HK-2 (cell line): ENCODE data around the gene CYB5B.
A peak's percentile ranks its signal among the peaks of the same experiment; 100 is the strongest.

Experiments used
- DNase-seq: peaks from one replicate; pipeline ENCODE4 v3.0.0-alpha.2; 2018; ENCODE audit not compliant: unreplicated experiment

Gene CYB5B

DNA sequence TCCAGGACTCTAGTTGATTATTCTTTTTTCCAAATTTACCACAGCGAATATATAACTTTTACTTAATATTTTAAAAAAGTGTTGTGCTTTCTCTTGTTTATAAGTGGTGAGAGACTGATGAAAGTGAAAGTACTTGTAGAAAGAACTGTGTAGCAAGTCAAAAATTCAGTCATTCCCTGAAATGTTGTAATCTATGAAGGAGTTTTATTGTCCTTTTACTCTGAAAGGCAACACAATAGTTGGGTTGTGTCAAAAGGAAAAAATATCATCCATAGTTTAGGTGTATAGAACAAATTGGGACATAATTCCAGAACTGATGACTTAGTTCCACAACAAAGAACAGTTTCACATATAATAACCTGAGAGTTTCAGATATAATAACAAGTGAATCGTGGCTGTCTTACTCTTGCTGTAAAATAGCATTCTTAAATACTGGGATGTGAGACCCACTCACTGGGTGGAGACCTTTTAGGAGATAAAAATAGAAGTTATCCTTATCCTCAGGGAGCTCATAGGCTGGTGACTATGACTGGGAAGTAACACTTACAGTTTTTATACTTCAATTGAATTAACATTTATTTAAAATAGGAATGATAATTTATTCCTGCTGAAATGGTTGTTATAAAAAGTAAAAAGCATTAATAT lies 20.6 kb downstream of the CYB5B start:
- DNase-seq: no peak

DNA sequence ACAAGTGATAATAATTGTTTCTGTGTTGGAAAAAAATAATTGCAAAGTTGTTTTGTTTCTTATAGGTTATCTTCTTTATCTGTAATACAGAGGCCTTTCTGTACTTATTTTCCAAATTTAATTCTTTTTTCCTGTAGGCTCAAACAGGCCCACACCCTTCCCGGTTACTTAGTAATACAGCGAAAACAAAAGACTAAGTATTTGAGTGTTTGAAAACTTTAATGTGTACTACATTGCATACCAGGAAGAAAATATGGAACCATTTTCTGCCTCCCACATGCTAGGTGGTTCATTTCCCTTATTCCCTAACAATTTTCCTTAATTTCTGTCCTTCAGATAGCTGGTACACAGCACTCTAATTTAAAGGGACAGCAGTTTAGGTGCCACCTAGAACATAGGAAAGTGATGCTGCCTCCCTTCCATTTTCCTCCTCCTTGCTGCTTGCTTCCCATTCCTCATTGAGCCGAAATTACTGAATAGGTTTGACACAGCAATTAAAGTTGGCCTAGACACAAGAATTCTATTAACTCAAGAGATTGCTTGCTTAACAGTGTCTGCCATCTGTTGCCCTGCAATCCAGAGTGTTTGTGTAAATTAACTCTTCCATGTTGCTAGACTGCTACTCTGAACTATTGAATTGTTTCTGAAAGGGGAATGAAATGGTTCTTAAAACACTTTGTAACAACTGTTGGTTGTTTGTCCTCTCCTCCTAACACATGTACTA lies 24.2 kb downstream of the CYB5B start:
- DNase-seq: no peak

DNA sequence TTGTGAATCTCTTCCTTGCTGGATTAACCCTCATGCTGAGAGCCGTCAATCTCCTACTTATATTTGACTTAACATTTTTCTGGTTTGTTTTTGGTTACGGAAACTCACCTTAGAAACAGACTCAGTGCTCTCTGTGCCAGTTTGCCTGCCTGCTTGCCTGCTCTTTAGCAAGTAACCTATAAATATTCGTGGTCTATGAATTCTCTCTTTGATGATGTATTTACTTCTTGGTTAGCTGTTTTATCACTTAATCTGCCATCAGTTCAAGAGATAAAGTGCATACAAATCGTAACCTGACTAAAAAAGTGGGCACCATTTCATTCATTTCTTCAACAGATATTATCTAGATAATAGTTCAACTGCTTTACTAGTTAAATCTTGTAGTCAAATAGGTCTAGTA lies 26.7 kb downstream of the CYB5B start:
- DNase-seq: no peak

DNA sequence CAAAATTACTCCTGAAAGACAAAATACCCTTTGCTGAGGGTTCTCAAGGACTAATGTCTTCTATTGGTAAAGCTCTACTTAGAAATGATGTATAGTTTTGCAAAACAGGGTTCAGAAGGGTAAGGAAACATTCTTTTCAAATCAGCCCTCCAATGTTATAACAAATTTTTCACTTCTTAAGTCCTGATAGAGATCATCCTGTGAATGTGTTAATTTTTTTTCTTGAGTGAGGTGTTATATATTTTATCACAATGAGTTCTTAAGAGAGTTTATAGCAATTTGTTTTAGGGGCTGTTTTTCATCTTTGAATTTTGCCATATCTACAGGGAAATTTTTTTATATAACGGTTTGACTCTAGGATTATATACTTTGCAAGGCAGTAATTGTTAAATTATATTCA lies 29.5 kb downstream of the CYB5B start:
- DNase-seq: no peak

DNA sequence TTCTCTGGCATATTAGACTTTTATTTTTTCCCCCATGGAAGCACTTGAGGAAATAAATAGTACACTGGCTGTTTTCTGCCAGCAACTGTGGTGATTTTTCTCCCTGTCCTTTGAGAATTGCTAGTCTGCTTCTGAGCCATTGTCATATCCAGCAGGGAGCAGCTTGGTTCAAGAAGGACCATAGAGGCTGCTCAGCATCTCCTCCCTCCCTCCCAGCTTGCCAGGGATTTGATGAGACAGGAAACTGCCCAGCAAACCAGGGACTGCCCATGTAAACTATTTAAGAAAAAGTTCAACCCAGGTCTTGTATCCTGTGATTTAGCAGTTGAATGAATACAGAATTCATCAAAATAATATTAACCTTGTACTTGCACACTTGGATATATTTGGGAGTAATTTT lies 39.5 kb downstream of the CYB5B start:
- no peak for DNase-seq

DNA sequence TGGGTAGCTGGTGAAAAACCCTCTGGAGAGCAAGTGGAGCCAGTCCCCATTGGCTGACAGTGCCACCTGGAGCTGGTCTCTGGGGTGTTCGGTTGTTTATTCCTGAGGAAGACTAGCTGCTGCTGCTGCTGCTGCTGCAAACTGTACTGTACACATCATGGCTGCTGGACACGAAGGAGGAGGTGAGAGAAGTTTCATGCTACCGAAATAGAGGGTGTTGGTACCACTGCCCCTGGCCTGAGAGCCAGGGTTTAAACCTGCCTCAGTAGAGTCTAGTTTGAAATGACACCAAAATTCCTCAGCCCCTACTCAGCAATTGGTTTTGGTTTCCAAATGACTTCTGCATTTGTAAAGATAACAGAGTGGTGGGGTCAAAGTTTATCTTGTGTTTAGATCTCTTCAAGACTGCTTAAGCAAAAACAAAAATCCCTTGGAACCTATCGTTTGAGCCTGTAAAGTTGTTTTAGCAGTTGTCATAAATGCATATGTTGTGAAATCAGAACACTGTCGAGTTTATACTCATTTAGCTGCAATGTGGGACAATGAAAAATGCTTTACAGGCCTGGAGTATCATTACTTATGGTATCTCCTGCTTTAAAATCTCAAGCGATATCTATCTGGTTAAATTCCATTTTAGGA lies 40.8 kb downstream of the CYB5B start:
- DNase-seq: no peak

DNA sequence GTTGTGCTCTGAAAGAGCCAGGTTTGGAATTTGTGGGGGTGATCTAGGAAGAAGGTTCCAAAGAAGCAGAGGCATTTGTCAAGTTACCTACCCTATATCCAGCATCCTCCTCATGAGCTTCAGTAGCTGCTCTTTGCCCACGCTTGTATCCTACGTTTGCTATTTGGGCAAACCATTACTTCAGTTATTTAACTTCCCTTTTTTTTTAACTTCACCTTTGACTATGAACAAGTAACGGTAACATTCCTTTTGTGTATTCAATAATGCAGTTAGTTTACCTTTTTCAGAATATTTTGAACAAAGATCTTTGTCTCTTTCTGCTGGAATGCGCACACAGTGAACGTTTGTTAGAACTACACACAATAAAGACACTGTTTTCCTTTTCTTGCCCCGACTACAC lies 41.5 kb downstream of the CYB5B start:
- no peak for DNase-seq

DNA sequence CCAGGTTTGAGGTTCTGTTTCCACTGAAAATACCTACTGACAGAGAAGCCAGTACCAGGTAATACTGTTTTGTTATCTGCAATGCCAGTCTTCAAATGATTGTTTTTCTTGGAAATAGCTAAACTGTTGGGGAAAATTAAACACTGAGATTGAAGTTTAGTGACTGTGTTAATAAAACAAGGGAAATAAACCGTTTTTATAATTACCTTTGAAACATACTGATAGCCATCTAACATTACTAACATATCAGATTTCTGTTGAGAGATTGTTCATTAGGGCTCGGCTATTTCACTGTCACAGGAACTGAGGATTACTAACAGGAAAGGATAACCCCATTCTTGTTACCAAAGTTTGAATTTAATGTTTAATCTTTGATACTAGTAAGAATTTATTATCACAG lies 42.1 kb downstream of the CYB5B start:
- DNase-seq: no peak

DNA sequence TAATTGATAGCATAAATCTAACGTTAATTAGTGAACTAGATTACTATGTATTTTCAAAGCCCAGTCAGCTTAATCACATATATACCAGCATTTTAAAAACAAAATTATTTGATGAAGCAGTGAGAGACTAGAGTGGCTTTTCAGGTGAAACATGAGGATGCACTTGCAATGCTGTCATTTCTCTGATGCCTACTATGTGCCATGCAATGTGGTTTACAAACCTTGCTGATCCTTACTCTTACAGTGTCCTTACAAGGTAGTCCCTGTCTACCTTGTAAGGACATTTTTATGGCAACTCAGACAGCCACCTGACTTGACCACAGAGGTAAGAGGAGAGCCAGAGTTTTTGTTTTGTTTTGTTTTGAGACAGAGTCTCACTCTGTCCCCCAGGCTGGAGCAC lies 42.7 kb downstream of the CYB5B start:
- DNase-seq: no peak

DNA sequence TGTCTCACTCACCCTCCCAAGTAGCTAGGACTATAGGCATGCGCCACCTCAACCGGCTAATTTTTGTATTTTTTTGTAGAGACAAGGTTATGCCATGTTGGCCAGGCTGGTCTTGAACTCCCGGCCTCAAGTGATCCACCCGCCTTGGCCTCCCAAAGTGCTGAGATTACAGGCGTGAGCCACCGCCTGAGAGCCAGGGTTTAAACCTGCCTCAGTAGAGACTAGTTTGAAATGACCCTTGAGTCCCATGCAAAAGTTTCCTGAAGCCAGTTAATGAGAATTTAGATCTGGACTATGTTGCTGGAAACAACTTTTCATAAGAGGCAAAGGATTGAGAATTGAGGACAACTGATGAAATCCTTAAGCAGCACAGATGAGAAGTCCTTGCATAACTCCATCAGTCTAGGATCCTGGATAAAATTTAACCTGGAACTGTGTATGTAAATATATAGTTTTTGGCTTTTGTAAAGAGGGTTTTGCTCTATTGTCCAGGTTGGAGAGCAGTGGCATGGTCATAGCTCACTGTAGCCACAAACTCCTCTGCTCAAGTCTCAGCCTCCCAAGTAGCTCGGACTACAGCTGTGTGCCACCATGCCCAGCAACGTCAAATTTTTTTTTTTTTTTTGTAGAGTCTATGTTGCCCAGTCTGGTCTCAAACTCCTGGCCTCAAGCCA lies 43.2 kb downstream of the CYB5B start:
- DNase-seq: no peak

DNA sequence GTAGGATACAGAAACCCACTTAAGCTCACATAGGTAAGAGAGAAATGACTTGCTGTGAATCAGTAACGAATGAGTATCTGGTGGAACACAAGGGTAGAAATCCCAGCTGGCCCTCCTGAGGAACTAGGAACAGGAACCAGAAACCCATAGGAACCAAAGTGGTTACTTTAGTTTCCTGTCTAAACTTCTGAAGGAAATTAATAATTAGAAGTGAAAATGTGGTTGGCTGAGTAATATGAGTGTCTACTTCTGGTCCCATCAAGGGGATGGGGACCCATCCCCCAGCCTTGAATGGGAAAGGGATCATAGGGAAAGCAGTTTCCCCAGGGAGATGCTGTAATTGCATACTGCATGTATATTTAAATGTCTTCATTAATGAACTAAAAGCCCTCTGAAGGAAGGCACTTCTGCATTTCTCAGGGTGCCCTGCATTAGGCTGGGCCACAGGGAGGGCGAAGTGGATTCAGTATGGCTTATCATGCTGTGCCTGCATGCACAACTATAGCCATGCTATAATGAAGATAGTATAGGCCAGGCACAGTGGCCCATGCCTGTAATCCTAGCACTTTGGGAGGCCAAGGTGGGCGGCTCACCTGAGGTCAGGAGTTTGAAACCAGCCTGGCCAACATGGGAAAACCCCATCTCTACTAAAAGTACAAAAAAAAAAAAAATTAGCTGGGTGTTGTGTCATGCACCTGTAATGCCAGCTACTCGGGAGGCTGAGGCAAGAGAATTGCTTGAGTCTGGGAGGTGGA lies 45.6 kb downstream of the CYB5B start:
- DNase-seq: peak; percentile 21

DNA sequence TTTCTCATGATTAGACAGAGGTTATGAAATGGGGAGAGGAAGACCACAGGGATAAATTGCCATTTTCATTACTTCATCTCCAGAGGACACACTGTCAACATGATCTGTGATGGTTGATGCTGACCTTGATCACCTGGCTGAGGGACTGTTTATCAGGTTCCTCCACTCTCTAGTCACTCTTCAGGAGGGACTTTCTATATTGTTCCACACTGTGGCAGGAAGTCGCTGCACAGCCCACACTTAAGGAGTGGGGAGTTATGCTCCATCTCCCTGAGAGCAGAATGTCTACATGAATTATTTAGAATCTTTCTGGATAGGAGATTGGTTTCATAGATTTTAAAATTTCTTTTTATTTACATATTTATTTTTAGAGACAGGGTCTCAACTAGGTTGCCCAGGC lies 46.7 kb downstream of the CYB5B start:
- no peak for DNase-seq

DNA sequence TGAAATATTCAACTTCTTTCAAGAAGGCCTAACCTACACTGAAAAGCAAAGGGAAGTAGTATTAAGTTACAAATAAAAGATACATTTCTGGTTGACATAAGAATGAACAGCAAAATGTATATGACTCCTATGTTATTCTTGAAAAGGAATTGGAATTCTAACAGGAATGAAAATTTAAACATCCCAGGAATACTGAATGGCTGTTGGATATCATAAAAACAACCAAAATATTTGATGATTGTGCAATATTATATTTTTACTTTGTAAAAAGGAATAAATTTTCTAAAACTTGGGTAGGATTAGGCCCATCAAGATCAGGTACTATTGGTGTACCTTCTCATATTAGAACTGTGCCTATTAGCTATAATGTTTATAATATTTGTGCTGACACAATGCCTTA lies 50.0 kb downstream of the CYB5B start:
- no peak for DNase-seq

DNA sequence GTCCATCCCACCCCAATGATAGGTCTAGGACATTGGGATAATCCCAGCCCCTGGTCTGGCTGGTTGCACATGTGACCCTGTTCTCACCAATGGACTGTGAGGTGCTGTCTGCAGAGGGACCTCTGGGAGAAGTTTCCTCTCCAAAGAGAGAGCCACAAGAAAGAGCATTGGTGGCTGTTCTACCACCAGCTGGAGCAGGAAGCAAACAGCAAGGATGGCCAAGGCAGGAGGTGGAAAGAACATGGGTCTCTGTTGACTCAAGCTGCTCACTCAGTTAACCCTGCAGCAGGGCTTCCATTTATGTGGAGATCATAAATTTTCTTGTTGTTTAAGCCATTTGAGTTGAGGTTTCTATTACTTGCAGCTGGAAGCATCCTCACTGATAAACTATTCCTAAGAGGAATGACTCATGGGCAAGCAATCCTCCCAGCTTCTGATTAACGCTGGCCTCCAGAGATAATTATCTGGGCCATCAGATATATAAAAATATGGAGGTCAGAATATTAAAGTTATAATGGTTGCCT lies 52.6 kb downstream of the CYB5B start:
- DNase-seq: peak; percentile 15

DNA sequence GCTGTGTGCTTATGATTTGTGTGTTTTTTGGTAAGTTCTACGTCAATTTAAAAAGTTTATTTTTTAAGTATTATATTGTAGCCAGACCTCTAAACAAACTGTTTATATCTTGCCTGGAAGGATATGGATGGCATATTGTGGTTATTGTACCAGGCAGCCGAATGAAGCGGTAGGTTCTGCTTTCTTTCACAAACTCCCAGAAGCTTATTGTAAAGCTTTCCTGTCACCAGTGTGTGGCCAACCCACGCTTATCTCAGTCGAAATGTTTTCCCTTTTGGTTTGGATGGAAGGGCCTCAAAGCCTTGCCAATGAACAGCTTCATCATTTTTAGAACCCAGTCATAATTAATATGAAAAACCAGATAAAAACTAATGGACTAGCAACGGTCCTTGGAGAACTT lies 53.1 kb downstream of the CYB5B start:
- no peak for DNase-seq

DNA sequence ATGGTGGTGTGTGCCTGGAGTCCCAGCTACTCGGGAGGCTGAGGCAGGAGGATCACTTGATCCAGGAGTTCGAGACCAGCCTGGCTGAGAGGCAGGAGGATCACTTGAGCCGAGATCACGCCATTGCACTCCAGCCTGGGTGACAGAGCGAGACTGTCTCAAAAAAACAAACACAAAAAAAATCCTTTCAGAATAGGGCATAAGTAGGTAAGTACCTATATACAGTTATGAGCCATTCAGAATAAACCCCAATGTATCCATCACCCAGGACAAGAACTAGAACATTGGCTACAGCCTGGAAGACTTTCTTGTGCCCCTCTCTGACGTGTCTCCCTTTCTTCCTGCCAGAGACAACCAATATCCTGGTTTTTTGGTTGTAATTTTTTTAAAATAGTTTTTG lies 54.3 kb downstream of the CYB5B start:
- no peak for DNase-seq

DNA sequence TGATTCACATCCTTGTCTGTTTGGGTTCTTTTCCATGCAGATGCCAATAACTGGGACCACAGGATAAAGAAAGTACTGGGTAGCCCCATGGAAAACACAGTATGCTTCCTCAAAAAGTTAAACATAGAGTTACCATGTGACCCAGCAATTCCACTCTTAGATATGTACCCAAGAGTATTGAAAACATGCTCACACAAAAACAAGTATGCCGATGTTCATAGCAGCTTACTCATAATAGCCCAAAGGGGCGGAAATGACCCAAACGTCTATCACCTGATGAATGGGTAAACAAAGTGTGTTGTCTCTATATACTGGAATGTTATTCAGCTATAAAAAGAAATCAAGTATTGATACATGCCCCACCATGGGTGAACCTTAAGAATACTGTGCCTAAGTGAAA lies 55.4 kb downstream of the CYB5B start:
- no peak for DNase-seq

DNA sequence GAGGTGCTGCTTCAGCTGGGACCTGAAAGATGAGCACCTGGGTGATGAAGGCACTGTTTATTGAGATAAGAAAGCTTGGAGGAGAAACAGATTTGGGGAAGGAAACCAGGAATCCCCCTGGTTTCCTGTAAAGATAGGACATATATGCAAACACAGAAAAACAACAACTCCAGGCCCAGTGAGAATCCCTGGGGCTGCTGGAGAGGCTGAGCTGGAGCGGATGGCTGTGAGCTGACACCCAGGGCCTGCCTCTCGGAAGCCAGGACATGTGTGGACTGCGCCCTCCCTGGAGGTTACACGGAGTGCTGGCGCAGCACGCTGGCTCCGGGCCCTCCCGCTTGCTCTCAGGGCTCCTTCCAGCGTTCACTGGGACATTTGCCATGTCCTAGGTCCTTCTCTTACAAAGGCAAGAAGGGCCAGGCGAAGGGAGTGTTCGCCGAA lies 57.5 kb downstream of the CYB5B start:
- DNase-seq: no peak

DNA sequence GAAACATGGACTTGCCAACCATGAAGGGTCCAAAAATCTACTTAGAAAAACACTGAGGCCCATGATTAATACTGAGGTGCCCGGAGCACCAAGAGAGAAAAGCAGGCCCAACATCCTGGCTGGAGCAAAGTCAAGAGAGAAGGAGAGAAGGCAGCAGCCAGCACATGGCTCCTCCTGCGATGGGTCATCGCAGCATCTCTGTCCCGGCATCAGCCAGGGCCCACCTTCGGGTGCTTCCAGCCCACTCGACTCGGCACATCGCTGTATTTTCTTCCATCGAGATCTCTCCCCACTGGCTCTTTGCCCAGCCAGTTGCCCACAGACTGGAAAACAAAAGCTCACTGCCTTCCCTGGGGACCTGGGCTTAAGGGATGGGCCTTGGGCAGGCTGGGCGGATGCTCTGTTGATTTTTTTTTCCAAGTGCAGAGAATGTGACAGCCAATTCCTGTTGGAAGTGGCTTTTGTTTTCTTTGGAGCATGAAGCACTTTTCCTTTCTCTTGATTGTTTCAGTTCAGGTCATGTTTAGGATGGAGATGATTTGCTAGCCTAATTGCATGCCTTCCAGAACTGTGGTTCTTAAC lies 58.1 kb downstream of the CYB5B start:
- no peak for DNase-seq

DNA sequence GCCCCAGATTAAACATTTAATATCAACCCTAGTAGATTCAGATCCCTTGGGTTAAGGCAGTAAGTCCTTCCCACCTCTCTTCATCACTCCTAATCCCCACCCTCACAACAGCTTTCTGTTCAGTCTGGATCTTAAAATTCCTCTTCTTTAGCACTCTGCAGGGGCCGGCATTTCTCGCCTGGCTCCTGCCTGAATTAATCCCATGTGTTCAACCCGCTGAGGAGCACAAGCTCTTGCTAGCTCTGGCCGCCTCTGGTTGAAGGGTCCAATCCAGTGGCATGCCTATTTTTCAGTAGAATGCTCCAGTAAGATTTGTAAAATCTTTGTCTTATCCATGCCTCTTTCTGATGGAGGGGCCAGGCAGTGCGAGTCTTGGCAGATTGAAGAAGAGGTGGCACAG lies 59.2 kb downstream of the CYB5B start:
- no peak for DNase-seq

DNA sequence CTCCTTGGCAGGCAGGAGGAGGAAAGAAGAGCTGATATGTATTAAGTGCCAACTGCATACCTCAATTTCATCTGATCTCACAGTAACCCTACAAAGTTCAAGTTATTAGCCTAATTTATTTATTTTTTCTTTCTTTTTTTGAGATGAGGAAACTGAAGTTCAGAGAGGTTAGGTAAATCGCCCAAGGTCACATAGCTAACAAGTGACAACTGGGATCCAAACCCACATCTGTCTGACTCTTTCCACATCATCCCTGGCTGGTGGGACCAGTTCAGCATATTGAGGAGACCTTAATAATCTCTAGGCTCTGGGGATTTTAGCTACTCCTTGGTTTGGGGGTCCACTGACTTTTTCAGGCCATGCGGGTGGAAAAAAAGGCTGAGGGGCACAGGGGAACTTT lies 60.9 kb downstream of the CYB5B start:
- DNase-seq: no peak
